ENCODE measurements around the gene DVL2. TPM values are rescaled to one million over a fixed set of nuclear protein-coding genes. Genes with fewer than 3 reads are reported as not detected.

DVL2 gene
- total RNA-seq, 4 donors from 2014 or later: 35.9 to 182 (median 69.2) TPM

GRCh38 chr17:7211491-7212273, 22.6 kb downstream of the DVL2 start:
- DNase-seq: no peak
- no peaks in the 10 kb centered on the region for H3K9me3 ChIP-seq
- no peak overlapping the region for H3K4me3 ChIP-seq
- TF ChIP-seq POLR2AphosphoS5 (IDR thresholded peaks at IDR 0.05) (no peak), POLR2A (IDR thresholded peaks at IDR 0.05) (no peak), CTCF (IDR thresholded peaks at IDR 0.05) (no peak), EP300 (IDR thresholded peaks at IDR 0.05; ENCODE audit: low read depth) (no peak)
- 27 to 43% methylated on average over 3 to 37 of the region's 37 CpGs for WGBS, 2 donors (ENCODE audit: low coverage in 1 of 2)
- H3K4me1 ChIP-seq: peaks cover 8 to 31% (median 26%) of the 10 kb centered on the region in 4 donors
- H3K27me3 ChIP-seq: no peaks in the 10 kb centered on the region
- intact Hi-C loops (cut with DNase I; ENCODE audit: low total_unique reads): no loop called here
- in situ Hi-C loops (cut with MboI; ENCODE audit: low pct_ligation_motif_present in 1 of 4, low pct_unique_long_range_greater_than_20kb in 1 of 4, low sequenced_read_pairs in 3 of 4): loop anchor here in 1 of 4 donors (10.0 kb wide), 1 partner anchor 167 kb away; the partner anchor contains the start of gene SLC16A11
- no peak overlapping the region for H3K27ac ChIP-seq
- no peaks in the 10 kb centered on the region for H3K36me3 ChIP-seq

- H3K27me3 ChIP-seq: no peaks in the 10 kb centered on the region
- no peak overlapping the region for H3K4me3 ChIP-seq
- no peak overlapping the region for H3K27ac ChIP-seq
- TF ChIP-seq CTCF (IDR thresholded peaks at IDR 0.05): no peak
- TF ChIP-seq EP300 (IDR thresholded peaks at IDR 0.05; ENCODE audit: low read depth): no peak
- no peak for TF ChIP-seq POLR2A (IDR thresholded peaks at IDR 0.05)
- TF ChIP-seq POLR2AphosphoS5 (IDR thresholded peaks at IDR 0.05): no peak
- DNase-seq: no peak
- in situ Hi-C loops (cut with MboI; ENCODE audit: low pct_ligation_motif_present in 1 of 4, low pct_unique_long_range_greater_than_20kb in 1 of 4, low sequenced_read_pairs in 3 of 4): no loop called here
- no peaks in the 10 kb centered on the region for H3K9me3 ChIP-seq
- H3K4me1 ChIP-seq: peaks cover 7 to 21% (median 10%) of the 10 kb centered on the region in 4 donors
- intact Hi-C loops (cut with DNase I; ENCODE audit: low total_unique reads): no loop called here
- H3K36me3 ChIP-seq: no peaks in the 10 kb centered on the region
- WGBS, 2 donors (ENCODE audit: low coverage in 1 of 2): 85 to 86% methylated on average over 4 to 9 of the region's 9 CpGs
Observed at GRCh38 chr17:7208754-7209460, 25.4 kb downstream of the DVL2 start.

- peaks cover 3 to 15% (median 7%) of the 10 kb centered on the region in 4 donors for H3K4me1 ChIP-seq
Observed at GRCh38 chr17:7208027-7208571, 26.2 kb downstream of the DVL2 start.

More at GRCh38 chr17:7208027-7208571, 26.2 kb downstream of the DVL2 start:
- Histone ChIP-seq H3K9me3 (no peaks in the 10 kb centered on the region), H3K36me3 (no peaks in the 10 kb centered on the region), H3K27me3 (no peaks in the 10 kb centered on the region), H3K27ac (no peak overlapping the region), H3K4me3 (no peak overlapping the region)
- WGBS, 2 donors (ENCODE audit: low coverage in 1 of 2): 66 to 100% methylated on average over 1 to 19 of the region's 21 CpGs
- TF ChIP-seq POLR2AphosphoS5 (IDR thresholded peaks at IDR 0.05) (no peak), EP300 (IDR thresholded peaks at IDR 0.05; ENCODE audit: low read depth) (no peak), CTCF (IDR thresholded peaks at IDR 0.05) (no peak), POLR2A (IDR thresholded peaks at IDR 0.05) (no peak)
- in situ Hi-C loops (cut with MboI; ENCODE audit: low pct_ligation_motif_present in 1 of 4, low pct_unique_long_range_greater_than_20kb in 1 of 4, low sequenced_read_pairs in 3 of 4) (no loop called here), intact Hi-C loops (cut with DNase I; ENCODE audit: low total_unique reads) (no loop called here)
- no peak for DNase-seq
